Panc1 (cell line): ENCODE measurements around the gene CYP2A6.

ENCODE experiments used
- CTCF ChIP-seq: fragments of 450-650 bp; IDR thresholded peaks from 2 replicates; pipeline ENCODE4 v1.5.1; 2017; ENCODE audit warnings: mild to moderate bottlenecking
- POLR2AphosphoS5 ChIP-seq: IDR thresholded peaks from 2 replicates; pipeline ENCODE4 v1.6.1; 2012; ENCODE audit warnings: mild to moderate bottlenecking, low read depth, low read length, moderate library complexity
- REST ChIP-seq, 2 experiments: IDR thresholded peaks; 2 replicates each; pipeline ENCODE4 v1.6.1; 2011 to 2012; ENCODE audit warnings: low read depth in 2 of 2, control low read depth in 1 of 2, low read length in 1 of 2, mild to moderate bottlenecking in 1 of 2, moderate library complexity in 1 of 2; ENCODE audit not compliant: insufficient read depth in 1 of 2
- SIN3A ChIP-seq: IDR thresholded peaks from 2 replicates; pipeline ENCODE4 v1.6.1; 2012; ENCODE audit warnings: low read depth, mild to moderate bottlenecking, low read length, moderate library complexity, borderline replicate concordance; ENCODE audit not compliant: insufficient read depth
- TCF7L2 ChIP-seq: IDR thresholded peaks from 2 replicates; pipeline ENCODE4 v1.6.1; 2011; ENCODE audit warnings: mild to moderate bottlenecking, low read depth, low read length, inconsistent platforms

GRCh38 chr19:40831502-40832430, 18.5 kb downstream of the CYP2A6 start:
- TF ChIP-seq CTCF (no peak), POLR2AphosphoS5 (no peak), SIN3A (no peak), REST (IDR thresholded peaks at IDR 0.05; ENCODE audit: insufficient read depth in 1 of 2, low read depth in 2 of 2, low read length in 1 of 2) (no peak), TCF7L2 (no peak; the same call in 1 of the 2 replicates)
